NCI-H748 (cell line): ENCODE results near the gene SAFB2.

Source experiments
- DNase-seq: peaks from one replicate; lab custom pipeline; 2025; ENCODE audit not compliant: unreplicated experiment; lab: John Stamatoyannopoulos, UW

Gene SAFB2

GRCh38 chr19:5585461-5586299 lies 36.9 kb downstream of the SAFB2 start:
- no peak for DNase-seq

GRCh38 chr19:5580161-5580571 lies 42.4 kb downstream of the SAFB2 start:
- peak; percentile 29 for DNase-seq

DNA sequence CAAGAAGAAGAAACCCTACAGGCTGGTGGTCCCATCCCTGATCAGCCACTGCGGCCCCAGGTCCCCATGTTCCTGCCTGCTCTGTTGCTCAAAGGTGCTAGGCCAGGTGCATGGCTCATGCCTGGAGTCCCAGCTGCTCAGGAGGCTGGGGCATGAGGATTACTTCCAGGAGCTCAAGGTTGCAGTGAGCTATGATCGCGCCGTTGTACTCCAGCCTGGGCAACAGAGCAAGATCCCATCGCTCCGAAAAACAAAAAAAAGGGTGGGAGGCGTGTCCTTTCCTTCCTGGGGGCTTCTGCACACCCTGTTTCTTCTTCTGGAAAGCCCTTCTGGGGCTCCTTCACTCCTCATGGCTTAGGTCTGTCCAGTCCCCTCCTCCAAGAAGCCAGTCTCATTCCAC lies 42.9 kb downstream of the SAFB2 start:
- DNase-seq: no peak

GRCh38 chr19:5579286-5579685 lies 43.3 kb downstream of the SAFB2 start:
- no peak for DNase-seq

DNA sequence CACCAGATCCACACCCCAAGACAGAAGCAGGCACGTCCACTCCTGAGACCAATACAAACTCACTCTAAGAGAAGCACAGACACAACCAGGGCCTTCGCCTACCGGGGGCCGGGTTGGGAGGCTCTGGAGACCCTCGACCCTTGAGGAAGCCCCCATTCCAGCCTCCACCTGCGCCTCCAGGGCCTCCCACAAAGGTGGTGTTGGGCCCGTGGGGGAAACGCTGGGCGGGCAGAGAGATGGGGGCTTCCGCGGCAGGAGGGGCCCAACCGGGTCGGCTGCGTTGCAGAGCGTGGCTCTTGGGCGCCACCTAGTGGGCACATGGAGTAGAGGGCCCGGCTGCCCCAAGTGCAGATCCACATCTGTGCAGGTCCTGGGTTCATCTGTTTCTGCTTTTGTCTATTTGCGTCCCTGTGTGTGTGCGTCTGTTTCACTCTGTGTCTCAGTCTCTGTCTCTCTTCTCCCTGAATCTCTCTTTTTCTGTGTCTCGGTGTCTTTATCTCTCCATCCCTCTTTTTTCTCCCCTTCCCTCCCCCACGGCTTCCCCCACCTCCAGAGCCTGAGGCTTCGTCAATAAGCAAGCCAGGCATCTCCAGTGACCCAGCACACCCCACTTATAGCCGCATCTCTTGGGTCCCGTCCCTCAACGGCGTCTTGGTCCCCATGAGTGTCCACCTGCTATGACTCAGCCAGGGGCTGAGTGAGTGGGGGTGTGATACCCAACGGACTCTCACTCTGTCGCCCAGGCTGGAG lies 44.3 kb downstream of the SAFB2 start:
- DNase-seq: peak; percentile 54

GRCh38 chr19:5575590-5575989 lies 47.0 kb downstream of the SAFB2 start:
- no peak for DNase-seq

- DNase-seq: no peak
These were observed 49.9 kb downstream of the SAFB2 start for GRCh38 chr19:5572556-5573286.

- DNase-seq: no peak
These were observed 50.8 kb downstream of the SAFB2 start for GRCh38 chr19:5571777-5572176.

DNA sequence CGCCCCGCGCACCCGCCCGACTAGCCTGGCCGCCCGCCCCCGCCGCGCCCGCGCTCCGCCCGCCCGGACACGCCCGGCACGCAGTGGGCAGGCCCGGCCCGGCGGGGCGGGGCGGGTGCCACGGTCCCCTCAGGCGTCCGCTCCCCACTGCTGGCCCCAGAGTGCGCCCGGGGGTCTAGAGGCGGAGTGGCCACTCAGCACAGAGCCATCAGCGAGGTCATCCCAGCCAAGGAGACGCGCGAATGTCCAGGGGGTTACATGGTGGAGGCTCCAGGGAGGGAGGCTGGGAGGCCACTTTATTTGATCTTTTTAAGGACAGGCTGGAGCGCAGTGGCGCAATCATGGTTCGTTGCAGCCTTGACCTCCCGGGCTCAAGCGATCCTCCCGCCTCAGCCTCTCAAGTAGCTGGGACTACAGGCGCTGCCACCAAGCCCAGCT lies 54.6 kb downstream of the SAFB2 start:
- no peak for DNase-seq

DNA sequence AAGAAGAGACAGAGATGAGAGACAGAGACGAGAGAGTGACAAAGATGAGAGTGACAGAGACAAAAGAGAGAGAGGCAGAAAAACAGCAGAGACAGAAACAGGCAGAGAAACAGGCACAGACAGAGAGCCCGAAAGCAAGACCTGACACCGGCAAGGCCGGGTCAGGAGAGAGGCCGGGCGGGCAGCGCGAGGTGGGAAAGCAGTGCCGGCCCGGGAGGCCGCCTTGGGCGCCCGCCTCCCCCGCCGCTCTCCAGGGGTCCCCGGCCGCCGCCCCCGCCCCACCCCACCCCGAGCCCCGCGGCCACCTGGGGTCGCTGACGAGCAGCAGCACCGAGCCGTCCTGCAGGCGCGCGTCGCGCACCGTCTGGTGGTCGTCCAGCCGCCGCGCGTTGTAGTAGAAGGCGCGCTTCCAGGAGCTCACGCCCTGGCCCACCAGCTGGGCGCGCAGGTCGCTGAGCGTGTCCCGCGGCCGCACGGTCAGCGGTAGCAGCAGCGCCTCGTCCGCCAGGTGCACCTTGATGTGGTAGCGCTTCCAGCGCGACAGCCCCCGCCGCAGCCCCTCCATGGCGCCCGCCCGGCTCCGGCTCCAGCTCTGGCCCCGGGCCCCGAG lies 55.1 kb downstream of the SAFB2 start, which contains the start of gene TINCR:
TINCR (minus strand) TSS at position 594 of the 610 bp plus-strand sequence.
- peak; percentile 46 for DNase-seq

DNA sequence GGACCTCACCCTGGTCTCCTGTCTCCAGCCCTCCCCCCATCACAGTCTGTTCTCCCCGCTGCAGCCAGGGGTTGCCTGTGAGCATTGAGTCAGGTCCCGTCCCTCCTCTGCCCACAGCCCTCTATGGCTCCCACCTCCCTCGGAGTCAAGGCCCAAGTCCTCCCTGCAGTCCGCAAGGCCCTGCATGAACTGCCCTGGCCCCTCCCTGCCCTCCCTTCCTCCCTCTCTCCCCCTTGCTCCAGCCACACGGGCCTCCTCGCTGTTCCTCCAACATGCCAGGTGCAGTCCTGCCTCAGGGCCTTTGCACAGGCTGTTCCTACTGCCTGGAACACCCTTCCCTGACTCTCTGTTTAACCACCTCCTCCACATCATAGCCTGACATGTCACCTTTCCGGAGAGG lies 57.6 kb downstream of the SAFB2 start:
- no peak for DNase-seq

DNA sequence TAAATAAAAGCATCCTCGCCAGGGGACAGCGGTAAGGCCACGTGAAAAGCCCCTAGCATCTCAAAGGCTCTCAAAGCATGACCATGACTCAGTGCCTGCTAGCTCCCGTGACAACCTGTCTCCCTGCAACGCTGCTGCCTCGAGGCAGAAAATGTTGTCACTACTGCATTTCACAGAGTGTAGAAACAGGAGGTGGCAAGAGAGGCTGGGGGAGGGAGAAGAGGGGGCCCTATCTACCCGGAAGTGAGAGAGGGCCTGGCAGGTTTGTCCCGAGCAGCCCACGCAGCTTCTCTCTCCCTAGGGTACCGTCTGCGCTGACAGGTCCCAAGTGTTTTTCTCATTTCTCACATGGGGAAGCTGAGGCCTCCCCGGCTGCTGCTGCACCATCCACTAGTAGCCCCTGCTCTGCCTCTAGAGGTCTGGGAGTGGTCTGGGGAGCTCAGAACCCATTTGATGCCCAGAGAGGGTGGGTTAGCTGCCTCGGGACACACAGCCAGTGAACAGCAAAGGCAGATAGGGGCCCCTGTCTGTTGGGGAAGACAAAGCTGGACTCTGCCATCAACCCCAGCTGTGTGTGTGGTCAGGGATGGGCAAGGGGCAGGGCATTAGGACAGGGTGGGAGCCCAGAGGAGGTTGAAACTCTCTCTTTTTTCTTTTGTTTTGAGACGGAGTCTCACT lies 58.5 kb downstream of the SAFB2 start:
- DNase-seq: no peak

GRCh38 chr19:5563008-5563431 lies 59.6 kb downstream of the SAFB2 start:
- DNase-seq: peak; percentile 23

- DNase-seq: no peak
These were observed 60.3 kb downstream of the SAFB2 start for GRCh38 chr19:5562280-5562679.

- no peak for DNase-seq
These were observed 61.0 kb downstream of the SAFB2 start for GRCh38 chr19:5561559-5561958.

DNA sequence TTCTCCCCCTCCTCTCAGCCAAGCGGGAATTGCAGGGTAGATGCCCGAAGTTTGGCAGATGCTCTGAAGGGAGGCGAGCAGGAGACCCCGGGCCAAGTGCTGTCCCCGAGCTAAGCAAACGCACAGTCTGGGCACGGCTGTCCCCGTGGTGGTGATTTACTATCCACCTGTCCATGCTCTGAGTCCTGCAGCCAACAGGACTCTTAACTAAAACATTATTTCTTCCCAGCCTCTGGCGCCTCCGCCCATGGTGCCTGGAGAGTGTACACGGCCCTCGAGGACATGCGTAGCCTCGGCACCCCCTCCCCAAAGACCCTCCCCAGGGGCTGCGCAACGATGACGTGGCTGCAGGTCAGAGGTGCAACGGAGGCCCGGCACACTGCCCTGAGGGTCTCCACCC lies 62.4 kb downstream of the SAFB2 start:
- no peak for DNase-seq

DNA sequence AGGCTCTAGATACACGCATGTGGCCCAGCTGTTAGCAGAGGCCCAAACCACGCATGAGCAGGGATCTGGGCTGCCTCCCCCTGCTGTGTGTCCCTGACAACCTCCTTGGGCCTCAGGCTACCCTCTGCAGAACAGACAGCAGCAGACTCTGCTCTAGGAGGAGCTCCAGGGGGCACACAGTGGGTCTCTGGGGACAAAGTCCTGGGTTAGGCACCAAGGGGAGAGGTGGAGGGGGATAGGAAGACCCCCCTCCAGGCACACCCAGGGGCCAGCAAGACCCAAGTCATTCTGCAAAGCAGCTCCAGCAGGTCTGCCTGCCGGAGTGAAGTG lies 62.8 kb downstream of the SAFB2 start:
- DNase-seq: no peak

- DNase-seq: no peak
These were observed 64.4 kb downstream of the SAFB2 start for GRCh38 chr19:5558101-5558621.

DNA sequence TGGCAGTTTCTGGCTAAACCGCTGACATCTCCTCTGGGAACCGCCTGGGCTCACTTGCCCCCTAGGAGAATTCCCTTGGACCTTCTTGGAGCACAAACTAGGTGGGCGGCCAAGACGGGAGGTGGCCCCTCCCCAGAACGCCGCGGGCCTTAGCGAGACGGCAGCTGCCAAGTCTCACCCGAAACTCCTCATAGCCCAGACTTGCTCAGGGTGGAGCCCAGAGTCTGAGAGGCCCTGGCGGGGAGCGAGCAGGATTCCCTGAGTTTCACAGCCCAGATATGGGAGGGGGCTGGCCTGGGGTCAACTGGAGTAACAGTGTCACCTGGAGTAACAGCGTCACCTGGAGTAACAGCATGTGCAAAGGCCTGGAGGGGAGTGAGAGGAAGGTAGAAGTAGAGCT lies 64.9 kb downstream of the SAFB2 start:
- DNase-seq: no peak

GRCh38 chr19:5554828-5555227 lies 67.7 kb downstream of the SAFB2 start:
- DNase-seq: no peak
